Fibroblast of villous mesenchyme (primary cell): ENCODE measurements around the gene LRRC27. TPM values are rescaled to one million over a fixed set of nuclear protein-coding genes. Genes with fewer than 3 reads are reported as not detected.

Experiments
- DNase-seq: peaks from one replicate; pipeline ENCODE4 v3.0.0-alpha.2; 2010; ENCODE audit warnings: low read depth
- H3K4me3 ChIP-seq: 2 replicates; pipeline ENCODE4 v1.5.1; 2011; ENCODE audit warnings: low read depth, mild to moderate bottlenecking, low read length
- total RNA-seq: library from RNA; depleted of rRNA; stranded (reverse); fragments of >200 nt; gene quantifications from 2 replicates; pipeline ENCODE4 v1.2.3, GENCODE V29; 2012
- TF ChIP-seq, protein P1 (sequence below): IDR thresholded peaks from 2 replicates; pipeline ENCODE4 v1.5.1; 2012; ENCODE audit warnings: low read depth, mild to moderate bottlenecking, low read length; ENCODE audit not compliant: insufficient read depth

Gene LRRC27
- total RNA-seq, 1 donor, result 6.0 TPM

DNA sequence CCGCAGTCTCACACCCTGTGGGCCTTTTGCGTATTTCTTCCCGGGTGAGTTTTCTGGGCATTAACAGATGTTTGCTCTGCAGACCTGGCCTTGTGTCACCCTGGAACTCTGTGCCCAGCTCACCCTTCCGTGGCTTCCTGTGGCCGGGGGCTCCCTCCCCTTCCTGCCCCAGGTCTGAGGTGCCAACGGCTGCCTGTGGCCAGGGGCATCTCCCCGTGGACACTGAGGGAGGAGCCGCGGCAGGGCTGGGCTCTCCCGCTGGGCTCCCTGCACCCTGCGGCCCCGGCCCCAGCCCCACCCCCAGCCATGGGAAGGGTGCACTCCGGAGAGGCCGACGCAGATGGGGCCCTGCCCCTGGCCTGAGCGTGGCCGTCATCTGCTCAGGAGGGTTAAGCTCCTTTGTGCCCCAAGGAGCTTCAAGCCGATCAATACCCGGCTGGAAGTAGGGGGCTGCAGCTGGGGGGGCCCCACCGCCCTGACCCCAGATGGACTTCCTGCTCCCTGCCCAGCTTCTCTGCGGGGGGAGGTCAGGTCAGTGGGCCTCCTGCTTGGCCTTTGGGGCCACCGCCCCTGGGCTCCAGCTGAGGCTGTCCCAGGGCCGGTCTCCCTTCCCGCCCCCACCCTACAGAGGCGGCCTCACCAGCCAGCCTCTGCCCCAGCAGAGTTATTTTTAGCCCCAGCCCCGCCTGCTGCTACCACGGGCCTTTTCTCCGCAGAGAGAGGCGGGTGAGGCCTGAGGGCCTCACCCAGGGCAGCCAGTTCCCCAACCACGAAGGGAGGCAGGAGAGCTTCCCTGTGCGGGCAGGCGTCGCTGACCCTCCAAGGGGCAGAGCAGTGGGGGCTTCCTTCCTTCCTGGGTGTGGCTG is 89.2 kb downstream of the LRRC27 start:
- H3K4me3 ChIP-seq, result no peak overlapping the region
- TF ChIP-seq, protein P1, sequence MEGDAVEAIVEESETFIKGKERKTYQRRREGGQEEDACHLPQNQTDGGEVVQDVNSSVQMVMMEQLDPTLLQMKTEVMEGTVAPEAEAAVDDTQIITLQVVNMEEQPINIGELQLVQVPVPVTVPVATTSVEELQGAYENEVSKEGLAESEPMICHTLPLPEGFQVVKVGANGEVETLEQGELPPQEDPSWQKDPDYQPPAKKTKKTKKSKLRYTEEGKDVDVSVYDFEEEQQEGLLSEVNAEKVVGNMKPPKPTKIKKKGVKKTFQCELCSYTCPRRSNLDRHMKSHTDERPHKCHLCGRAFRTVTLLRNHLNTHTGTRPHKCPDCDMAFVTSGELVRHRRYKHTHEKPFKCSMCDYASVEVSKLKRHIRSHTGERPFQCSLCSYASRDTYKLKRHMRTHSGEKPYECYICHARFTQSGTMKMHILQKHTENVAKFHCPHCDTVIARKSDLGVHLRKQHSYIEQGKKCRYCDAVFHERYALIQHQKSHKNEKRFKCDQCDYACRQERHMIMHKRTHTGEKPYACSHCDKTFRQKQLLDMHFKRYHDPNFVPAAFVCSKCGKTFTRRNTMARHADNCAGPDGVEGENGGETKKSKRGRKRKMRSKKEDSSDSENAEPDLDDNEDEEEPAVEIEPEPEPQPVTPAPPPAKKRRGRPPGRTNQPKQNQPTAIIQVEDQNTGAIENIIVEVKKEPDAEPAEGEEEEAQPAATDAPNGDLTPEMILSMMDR, result no peak
- peak; percentile 74 for DNase-seq

DNA sequence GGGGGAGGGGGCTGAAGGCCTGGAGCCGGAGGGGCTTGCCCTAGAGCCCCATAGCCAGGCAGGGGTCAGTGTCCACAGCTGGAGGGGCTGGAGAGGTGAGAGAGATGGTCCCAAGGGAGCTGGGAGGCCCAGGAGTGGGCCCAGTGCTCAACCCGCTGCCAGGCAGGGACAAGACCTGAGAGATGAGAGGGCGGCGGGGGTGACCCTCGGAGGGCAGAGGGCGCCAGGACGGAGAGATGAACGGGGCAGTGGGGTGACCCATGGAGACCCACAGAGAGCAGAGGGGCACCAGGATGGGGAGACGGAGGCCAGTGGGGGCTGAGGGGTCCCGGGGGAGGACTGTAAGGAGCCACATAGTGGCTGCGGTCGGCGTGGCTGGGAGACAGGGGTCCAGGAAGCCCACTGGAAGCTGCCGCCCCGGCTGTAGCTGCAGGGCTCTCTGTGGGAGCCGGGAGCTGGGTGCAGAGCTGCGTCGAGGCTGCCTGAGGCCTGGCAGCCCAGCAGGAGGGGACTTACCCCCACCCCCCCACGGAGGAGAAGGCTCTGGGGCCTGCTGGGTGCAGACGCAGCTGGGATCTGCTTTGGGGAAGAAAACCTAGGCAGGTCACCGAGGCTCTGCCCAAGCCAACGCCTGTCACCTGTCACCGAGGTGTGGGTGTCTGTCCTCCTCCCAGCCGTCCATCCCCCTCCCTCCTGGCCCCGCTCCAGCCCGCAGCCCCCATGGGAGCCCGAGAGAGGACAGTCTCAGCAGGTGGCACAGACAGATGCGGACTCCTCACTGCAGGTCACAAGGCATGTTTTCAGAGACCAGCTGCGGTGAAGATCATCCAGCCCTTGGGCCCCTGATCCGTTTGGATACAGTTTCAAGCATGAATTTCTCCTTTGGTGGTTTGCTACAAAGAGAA is 90.1 kb downstream of the LRRC27 start:
- H3K4me3 ChIP-seq, result no peak overlapping the region
- TF ChIP-seq, protein P1, result no peak
- no peak for DNase-seq

DNA sequence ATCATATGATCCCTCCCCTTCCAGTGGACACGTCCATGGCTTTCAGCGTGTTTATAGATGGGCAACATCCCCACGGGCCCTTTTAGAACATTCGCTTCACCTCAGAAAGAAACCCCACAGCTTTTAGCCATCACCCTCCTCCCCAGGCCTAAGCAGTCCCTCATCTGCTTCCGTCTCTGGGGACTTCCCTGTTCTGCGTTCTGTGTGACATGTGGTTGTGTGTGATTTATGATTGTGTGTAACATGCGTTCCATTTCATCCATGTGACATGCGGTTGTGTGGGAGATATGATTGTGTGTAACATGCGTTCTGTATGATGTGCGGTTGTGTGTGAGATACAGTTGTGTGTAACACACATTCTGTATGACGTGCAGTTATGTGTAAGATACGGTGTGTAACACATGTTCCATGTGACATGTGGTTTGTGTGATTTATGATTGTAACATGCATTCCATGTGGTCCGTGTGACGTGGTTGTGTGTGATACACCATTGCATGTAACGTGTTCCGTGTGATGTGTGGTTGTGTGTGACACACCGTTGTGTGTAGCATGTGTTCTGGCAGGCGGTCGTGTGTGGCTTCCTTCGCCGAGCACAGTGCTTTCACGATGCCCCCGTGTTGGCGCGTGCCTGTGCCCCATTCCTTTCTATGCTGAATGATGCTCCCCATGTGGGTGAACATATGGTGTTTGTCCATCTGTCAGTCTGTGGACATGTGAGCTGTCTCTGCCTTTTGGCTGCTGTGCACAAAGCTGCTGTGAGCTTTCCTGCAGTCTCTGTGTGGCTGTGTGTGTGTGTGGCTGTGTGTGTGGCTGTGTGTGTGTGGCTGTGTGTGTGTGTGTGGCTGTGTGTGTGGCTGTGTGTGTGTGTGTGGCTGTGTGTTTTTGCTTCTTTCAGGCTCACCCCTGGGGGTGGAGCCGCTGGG is 91.2 kb downstream of the LRRC27 start:
- DNase-seq, result no peak
- no peak overlapping the region for H3K4me3 ChIP-seq
- TF ChIP-seq, protein P1, result no peak

DNA sequence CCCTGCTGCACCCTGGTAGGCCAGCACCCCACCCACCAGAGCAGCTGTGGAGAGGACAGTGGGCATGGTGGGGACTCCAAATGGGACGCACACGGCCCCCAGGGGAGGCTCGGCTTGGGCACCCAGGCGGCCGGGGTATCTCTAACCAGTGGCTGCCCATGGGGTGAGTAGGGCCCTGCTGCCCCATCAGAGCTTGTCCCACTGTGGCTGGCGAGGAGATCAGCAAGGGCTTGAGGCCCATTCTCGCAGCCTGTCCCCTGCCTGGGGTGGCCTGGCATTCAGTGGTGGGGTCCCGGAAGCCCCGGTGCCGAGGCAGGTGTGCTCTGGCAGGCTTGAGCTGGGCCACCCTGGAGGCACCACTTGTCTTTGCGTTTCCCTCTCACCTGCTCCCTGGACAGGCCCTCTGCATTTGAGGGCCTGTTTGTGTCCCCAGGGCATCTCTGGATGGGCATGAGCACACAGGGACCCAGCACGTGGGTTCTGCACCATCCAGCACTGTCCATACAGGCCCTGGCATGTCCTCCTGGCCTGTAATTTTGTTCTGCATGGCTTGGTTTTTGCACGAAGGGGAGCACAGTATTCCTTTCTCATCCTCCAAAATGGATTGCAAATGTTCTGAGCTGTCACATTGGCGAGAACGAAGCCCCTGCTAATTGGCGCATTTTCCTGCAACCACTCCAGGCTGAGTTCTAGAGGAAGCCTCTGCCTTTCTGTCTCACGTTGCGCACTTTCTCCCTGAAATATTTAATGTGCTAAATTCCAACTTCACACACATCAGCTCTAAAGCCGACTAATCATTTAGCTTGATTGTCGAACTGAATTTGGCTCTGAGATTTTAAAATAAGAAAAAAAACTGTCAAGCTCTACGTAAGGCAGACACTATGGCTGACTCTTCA is 92.2 kb downstream of the LRRC27 start:
- DNase-seq, result no peak
- no peak overlapping the region for H3K4me3 ChIP-seq
- TF ChIP-seq, protein P1, result no peak

DNA sequence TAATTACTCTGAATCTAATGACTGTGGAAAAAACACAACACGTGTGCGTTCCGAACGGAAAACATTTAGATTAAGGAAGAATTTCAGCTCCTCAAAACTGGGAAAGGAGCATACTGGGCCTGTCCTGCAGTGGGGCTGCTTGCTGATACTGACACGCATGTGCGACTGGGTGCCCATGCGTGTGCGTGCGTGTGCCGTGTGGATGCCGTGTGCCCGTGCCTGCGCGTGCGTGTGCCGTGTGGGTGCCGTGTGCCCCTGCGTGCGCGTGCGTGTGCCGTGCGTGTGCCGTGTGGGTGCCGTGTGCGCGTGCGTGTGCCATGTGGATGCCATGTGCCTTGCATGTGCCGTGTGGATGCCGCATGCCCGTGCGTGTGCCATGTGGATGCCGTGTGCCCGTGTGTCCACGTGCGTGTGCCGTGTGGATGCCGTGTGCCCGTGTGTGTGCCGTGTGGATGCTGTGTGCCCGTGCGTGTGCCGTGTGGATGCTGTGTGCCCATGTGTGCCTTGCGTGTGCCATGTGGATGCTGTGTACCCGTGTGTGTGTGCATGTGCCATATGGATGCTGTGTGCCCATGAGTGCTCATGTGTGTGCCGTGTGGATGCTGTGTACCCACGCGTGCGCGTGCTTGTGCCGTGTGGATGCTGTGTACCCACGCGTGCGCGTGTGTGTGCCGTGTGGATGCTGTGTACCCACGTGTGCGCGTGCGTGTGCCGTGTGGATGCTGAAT is 93.2 kb downstream of the LRRC27 start:
- DNase-seq, result no peak
- H3K4me3 ChIP-seq, result no peak overlapping the region
- TF ChIP-seq, protein P1, result no peak
